Measurements from ENCODE around the gene RGS6.

The RGS6 gene

GRCh38 chr14:72247896-72248465 is 315.8 kb downstream of the RGS6 start:
- no peak for DNase-seq (ENCODE audit: low read depth)

GRCh38 chr14:72253503-72253902 is 321.3 kb downstream of the RGS6 start:
- no peak for DNase-seq (ENCODE audit: low read depth)

GRCh38 chr14:72254202-72254936 is 322.1 kb downstream of the RGS6 start:
- no peak for DNase-seq (ENCODE audit: low read depth)

- no peak for DNase-seq (ENCODE audit: low read depth)
Observed at GRCh38 chr14:72254937-72255472, 322.8 kb downstream of the RGS6 start.

- DNase-seq (ENCODE audit: low read depth), result no peak
Observed at GRCh38 chr14:72256055-72256454, 323.8 kb downstream of the RGS6 start.

- DNase-seq (ENCODE audit: low read depth), result no peak
Observed at GRCh38 chr14:72261068-72261467, 328.8 kb downstream of the RGS6 start.

- DNase-seq (ENCODE audit: low read depth), result no peak
Observed at GRCh38 chr14:72262771-72263170, 330.5 kb downstream of the RGS6 start.

GRCh38 chr14:72264716-72265115 is 332.5 kb downstream of the RGS6 start:
- no peak for DNase-seq (ENCODE audit: low read depth)

- no peak for DNase-seq (ENCODE audit: low read depth)
Observed at GRCh38 chr14:72270147-72270727, 338.0 kb downstream of the RGS6 start.

- no peak for DNase-seq (ENCODE audit: low read depth)
Observed at GRCh38 chr14:72270749-72271148, 338.5 kb downstream of the RGS6 start.

GRCh38 chr14:72275242-72275641 is 343.0 kb downstream of the RGS6 start:
- DNase-seq (ENCODE audit: low read depth), result no peak

- DNase-seq (ENCODE audit: low read depth), result no peak
Observed at GRCh38 chr14:72278316-72278715, 346.1 kb downstream of the RGS6 start.

- no peak for DNase-seq (ENCODE audit: low read depth)
Observed at GRCh38 chr14:72284176-72284575, 351.9 kb downstream of the RGS6 start.

GRCh38 chr14:72290241-72290640 is 358.0 kb downstream of the RGS6 start:
- DNase-seq (ENCODE audit: low read depth), result no peak

GRCh38 chr14:72291908-72292688 is 359.9 kb downstream of the RGS6 start:
- no peak for DNase-seq (ENCODE audit: low read depth)

GRCh38 chr14:72292689-72293024 is 360.4 kb downstream of the RGS6 start:
- DNase-seq (ENCODE audit: low read depth), result no peak

GRCh38 chr14:72301352-72301751 is 369.1 kb downstream of the RGS6 start:
- no peak for DNase-seq (ENCODE audit: low read depth)

- no peak for DNase-seq (ENCODE audit: low read depth)
Observed at GRCh38 chr14:72303930-72304329, 371.7 kb downstream of the RGS6 start.

- no peak for DNase-seq (ENCODE audit: low read depth)
Observed at GRCh38 chr14:72305561-72305960, 373.3 kb downstream of the RGS6 start.

GRCh38 chr14:72308967-72309485 is 376.8 kb downstream of the RGS6 start:
- no peak for DNase-seq (ENCODE audit: low read depth)

- DNase-seq (ENCODE audit: low read depth), result no peak
Observed at GRCh38 chr14:72311116-72311515, 378.9 kb downstream of the RGS6 start.

GRCh38 chr14:72311516-72311915 is 379.3 kb downstream of the RGS6 start:
- DNase-seq (ENCODE audit: low read depth), result no peak

All from stimulated activated CD8-positive, alpha-beta memory T cell treated with anti-CD3 and anti-CD28 coated beads, Interleukin-4, amount 100 ng/mL, for 24 hours (primary cell).